Vagina (tissue), 2 donors: ENCODE results near the gene GPR32. TPM values are rescaled to one million over a fixed set of nuclear protein-coding genes. Genes with fewer than 3 reads are reported as not detected.
"Not testable (repeated sequence)": the region's sequence is repeated elsewhere in the genome, so short reads cannot be mapped to it uniquely, and the experiment has no call there.

Experiments
- DNase-seq, 2 donors: peaks; one replicate each; pipeline ENCODE4 v3.0.0-alpha.2; 2017; ENCODE audit errors: extremely low spot score in 2 of 2
- H3K27ac ChIP-seq: fragments of 200-600 bp; sonication (generic); one replicate; pipeline ENCODE4 v1.5.1; 2019
- H3K27me3 ChIP-seq: fragments of 200-600 bp; sonication (generic); one replicate; pipeline ENCODE4 v1.5.1; 2019
- H3K36me3 ChIP-seq, 2 donors: fragments of 200-600 bp; sonication (generic); one replicate each; pipeline ENCODE4 v1.5.1; 2017 to 2019
- H3K4me1 ChIP-seq: fragments of 200-600 bp; sonication (generic); one replicate; pipeline ENCODE4 v1.5.1; 2019
- H3K4me3 ChIP-seq, 2 donors: fragments of 200-600 bp; sonication (generic); 1 replicate in 1 of 2; 2 replicates in 1 of 2; pipeline ENCODE4 v1.5.1; 2016 to 2019
- H3K9me3 ChIP-seq: fragments of 200-600 bp; sonication (generic); one replicate; pipeline ENCODE4 v1.5.1; 2019
- CTCF ChIP-seq, 3 experiments: fragments of 450-650 bp in 2 of 3; fragments of 200-600 bp in 1 of 3; sonication (generic) in 1 of 3; IDR thresholded peaks; one replicate each; pipeline ENCODE4 v1.5.1; 2017 to 2019; ENCODE audit warnings: antibody characterized with exemption in 3 of 3, mild to moderate bottlenecking in 2 of 3, moderate library complexity in 2 of 3
- POLR2A ChIP-seq, 2 donors: fragments of 450-650 bp; IDR thresholded peaks; one replicate each; pipeline ENCODE4 v1.6.1; 2017; ENCODE audit warnings: antibody characterized with exemption in 2 of 2, mild to moderate bottlenecking in 2 of 2, moderate library complexity in 2 of 2
- POLR2AphosphoS5 ChIP-seq, 2 donors: sonication (generic); formaldehyde crosslinking; IDR thresholded peaks; one replicate each; pipeline ENCODE4 v1.9.0; 2017; ENCODE audit warnings: antibody characterized with exemption in 2 of 2, mild to moderate bottlenecking in 2 of 2, low read depth in 1 of 2; ENCODE audit not compliant: insufficient read depth in 1 of 2
- intact Hi-C: fragments of 100-400 bp; cut with DNase I; formaldehyde crosslinking; loops from one replicate; pipeline ENCODE4 v1.15.1; 2023
- total RNA-seq: library from RNA; depleted of rRNA; stranded (reverse); fragments of >200 nt; gene quantifications from one replicate; pipeline ENCODE4 v1.2.3, GENCODE V29; 2016

The GPR32 gene
- total RNA-seq, 1 donor from 2014 or later: not detected

- Histone ChIP-seq H3K27me3 (no peaks in the 10 kb centered on the region), H3K4me1 (no peaks in the 10 kb centered on the region), H3K9me3 (no peaks in the 10 kb centered on the region), H3K4me3 (no peak overlapping the region), H3K27ac (no peak overlapping the region), H3K36me3 (no peaks in the 10 kb centered on the region)
- DNase-seq: no peak
- intact Hi-C loops: no loop called here
- TF ChIP-seq POLR2AphosphoS5 (IDR thresholded peaks at IDR 0.05; ENCODE audit: insufficient read depth in 1 of 2, low read depth in 1 of 2): no peak
- no peak for TF ChIP-seq POLR2A (IDR thresholded peaks at IDR 0.05)
- TF ChIP-seq CTCF (IDR thresholded peaks at IDR 0.05): no peak
Observed at GRCh38 chr19:50749490-50749889, 20.8 kb upstream of the GPR32 start.

GRCh38 chr19:50750010-50750409, 20.3 kb upstream of the GPR32 start:
- no peak overlapping the region for H3K4me3 ChIP-seq
- intact Hi-C loops: no loop called here
- H3K27ac ChIP-seq: no peak overlapping the region
- no peaks in the 10 kb centered on the region for H3K4me1 ChIP-seq
- no peak for DNase-seq
- no peaks in the 10 kb centered on the region for H3K27me3 ChIP-seq
- no peaks in the 10 kb centered on the region for H3K9me3 ChIP-seq
- no peaks in the 10 kb centered on the region for H3K36me3 ChIP-seq
- TF ChIP-seq POLR2A (IDR thresholded peaks at IDR 0.05) (no peak), CTCF (IDR thresholded peaks at IDR 0.05) (no peak), POLR2AphosphoS5 (IDR thresholded peaks at IDR 0.05; ENCODE audit: insufficient read depth in 1 of 2, low read depth in 1 of 2) (no peak)

- intact Hi-C loops: no loop called here
- Histone ChIP-seq H3K36me3 (no peaks in the 10 kb centered on the region), H3K4me3 (no peak overlapping the region), H3K27ac (no peak overlapping the region), H3K9me3 (no peaks in the 10 kb centered on the region), H3K4me1 (no peaks in the 10 kb centered on the region), H3K27me3 (no peaks in the 10 kb centered on the region)
- DNase-seq: no peak
- TF ChIP-seq POLR2A (IDR thresholded peaks at IDR 0.05): no peak
Observed at GRCh38 chr19:50753879-50754278, 16.4 kb upstream of the GPR32 start.

- not testable (repeated sequence) for H3K36me3 ChIP-seq, H3K27ac ChIP-seq
Observed at GRCh38 chr19:50756244-50756643, 14.0 kb upstream of the GPR32 start.

GRCh38 chr19:50757624-50758023, 12.6 kb upstream of the GPR32 start:
- H3K27me3 ChIP-seq, H3K27ac ChIP-seq, intact Hi-C loops, H3K4me1 ChIP-seq, DNase-seq, H3K9me3 ChIP-seq, H3K36me3 ChIP-seq, H3K4me3 ChIP-seq: not testable (repeated sequence)

More at GRCh38 chr19:50756244-50756643, 14.0 kb upstream of the GPR32 start:
- DNase-seq, H3K27me3 ChIP-seq, H3K9me3 ChIP-seq, intact Hi-C loops, H3K4me1 ChIP-seq, H3K4me3 ChIP-seq: not testable (repeated sequence)

GRCh38 chr19:50759076-50759475, 11.2 kb upstream of the GPR32 start:
- H3K27ac ChIP-seq, H3K27me3 ChIP-seq, intact Hi-C loops: not testable (repeated sequence)

GRCh38 chr19:50759886-50760285, 10.4 kb upstream of the GPR32 start:
- intact Hi-C loops: no loop called here
- no peaks in the 10 kb centered on the region for H3K36me3 ChIP-seq
- no peak for TF ChIP-seq CTCF (IDR thresholded peaks at IDR 0.05)
- no peak for TF ChIP-seq POLR2A (IDR thresholded peaks at IDR 0.05)
- TF ChIP-seq POLR2AphosphoS5 (IDR thresholded peaks at IDR 0.05; ENCODE audit: insufficient read depth in 1 of 2, low read depth in 1 of 2): no peak
- no peak overlapping the region for H3K4me3 ChIP-seq
- no peak overlapping the region for H3K27ac ChIP-seq
- no peak for DNase-seq
- H3K9me3 ChIP-seq: no peaks in the 10 kb centered on the region
- H3K27me3 ChIP-seq: no peaks in the 10 kb centered on the region
- no peaks in the 10 kb centered on the region for H3K4me1 ChIP-seq

More at GRCh38 chr19:50759076-50759475, 11.2 kb upstream of the GPR32 start:
- not testable (repeated sequence) for H3K9me3 ChIP-seq, H3K4me3 ChIP-seq, H3K4me1 ChIP-seq, DNase-seq, H3K36me3 ChIP-seq

- DNase-seq, H3K27me3 ChIP-seq, H3K4me3 ChIP-seq, H3K4me1 ChIP-seq, H3K27ac ChIP-seq, H3K9me3 ChIP-seq, H3K36me3 ChIP-seq, intact Hi-C loops: not testable (repeated sequence)
Observed at GRCh38 chr19:50761501-50761900, 8.8 kb upstream of the GPR32 start.

GRCh38 chr19:50763521-50763920, 6.7 kb upstream of the GPR32 start:
- H3K27me3 ChIP-seq, H3K9me3 ChIP-seq: not testable (repeated sequence)

More at GRCh38 chr19:50763521-50763920, 6.7 kb upstream of the GPR32 start:
- DNase-seq, H3K27ac ChIP-seq, H3K4me1 ChIP-seq, H3K36me3 ChIP-seq, intact Hi-C loops, H3K4me3 ChIP-seq: not testable (repeated sequence)
